Kidney epithelial cell (primary cell): ENCODE measurements around the gene ANKUB1. TPM values are rescaled to one million over a fixed set of nuclear protein-coding genes. Genes with fewer than 3 reads are reported as not detected.
"Not testable (repeated sequence)": the region's sequence is repeated elsewhere in the genome, so short reads cannot be mapped to it uniquely, and the experiment has no call there.

Source experiments
- DNase-seq: peaks from one replicate; pipeline ENCODE4 v3.0.0-alpha.2; 2010; ENCODE audit warnings: low read depth
- H3K27me3 ChIP-seq: 2 replicates; pipeline ENCODE4 v1.6.0; 2011; ENCODE audit warnings: low read length; ENCODE audit not compliant: control insufficient read depth, insufficient read depth
- H3K36me3 ChIP-seq: 2 replicates; pipeline ENCODE4 v1.5.1; 2011; ENCODE audit warnings: low read length; ENCODE audit not compliant: control insufficient read depth, insufficient read depth
- H3K4me3 ChIP-seq: 2 replicates; pipeline ENCODE4 v1.5.1; 2011; ENCODE audit warnings: low read depth, mild to moderate bottlenecking, control low read depth, low read length
- CTCF ChIP-seq: IDR thresholded peaks from 2 replicates; pipeline ENCODE4 v1.5.1; 2011; ENCODE audit warnings: mild to moderate bottlenecking, moderate library complexity, low read length, control low read depth, inconsistent platforms; ENCODE audit not compliant: insufficient read depth, poor library complexity, severe bottlenecking
- total RNA-seq: library from RNA; depleted of rRNA; stranded (reverse); fragments of >200 nt; gene quantifications from 2 replicates; pipeline ENCODE4 v1.2.3, GENCODE V29; 2015

ANKUB1 gene
- total RNA-seq, 1 donor from 2014 or later, result not detected

DNA sequence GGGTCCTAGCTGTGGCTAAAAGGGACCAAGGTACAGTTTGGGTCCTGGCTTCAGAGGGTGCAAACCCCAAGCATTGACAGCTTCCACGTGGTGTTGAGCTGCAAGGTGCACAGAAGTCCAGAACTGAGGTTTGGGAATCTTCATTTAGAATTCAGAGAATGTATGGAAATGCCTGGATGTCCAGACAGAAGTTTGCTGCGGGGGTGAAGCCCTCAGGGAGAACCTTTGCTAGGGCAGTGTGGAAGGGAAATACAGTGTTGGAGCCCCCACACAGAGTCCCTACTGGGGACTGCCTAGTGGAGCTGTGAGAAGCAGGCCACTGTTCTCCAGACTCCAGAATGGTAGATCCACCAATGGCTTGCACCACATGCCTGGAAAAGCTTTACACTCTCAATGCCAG is 38.5 kb upstream of the ANKUB1 start:
- H3K36me3 ChIP-seq, result no peaks in the 10 kb centered on the region
- H3K4me3 ChIP-seq, result no peak overlapping the region
- TF ChIP-seq CTCF, result no peak
- no peak for DNase-seq
- H3K27me3 ChIP-seq, result no peaks in the 10 kb centered on the region

- not testable (repeated sequence) for DNase-seq, H3K4me3 ChIP-seq, H3K36me3 ChIP-seq, H3K27me3 ChIP-seq
These were observed 37.3 kb upstream of the ANKUB1 start for GRCh38 chr3:149829631-149830030.

DNA sequence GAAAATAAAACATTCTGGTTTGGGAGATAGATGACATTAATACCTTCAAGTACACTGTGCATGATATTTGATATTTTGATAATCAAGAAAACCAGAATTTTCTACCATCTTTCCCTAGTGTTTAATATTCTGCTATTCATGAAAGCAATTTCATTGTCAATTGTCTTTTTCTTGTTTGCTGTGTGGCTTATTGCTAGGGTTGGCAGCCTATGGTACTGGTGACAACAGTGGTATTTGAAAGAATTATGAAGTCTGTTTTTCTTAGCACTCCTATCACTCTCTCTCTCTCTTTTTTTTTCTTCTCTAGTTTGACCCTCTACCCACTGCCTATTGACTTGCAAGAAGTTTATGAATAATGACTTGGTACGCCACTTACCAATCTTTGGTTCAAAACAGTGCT is 36.0 kb upstream of the ANKUB1 start:
- Histone ChIP-seq H3K4me3 (no peak overlapping the region), H3K27me3 (no peaks in the 10 kb centered on the region), H3K36me3 (no peaks in the 10 kb centered on the region)
- no peak for DNase-seq
- no peak for TF ChIP-seq CTCF

DNA sequence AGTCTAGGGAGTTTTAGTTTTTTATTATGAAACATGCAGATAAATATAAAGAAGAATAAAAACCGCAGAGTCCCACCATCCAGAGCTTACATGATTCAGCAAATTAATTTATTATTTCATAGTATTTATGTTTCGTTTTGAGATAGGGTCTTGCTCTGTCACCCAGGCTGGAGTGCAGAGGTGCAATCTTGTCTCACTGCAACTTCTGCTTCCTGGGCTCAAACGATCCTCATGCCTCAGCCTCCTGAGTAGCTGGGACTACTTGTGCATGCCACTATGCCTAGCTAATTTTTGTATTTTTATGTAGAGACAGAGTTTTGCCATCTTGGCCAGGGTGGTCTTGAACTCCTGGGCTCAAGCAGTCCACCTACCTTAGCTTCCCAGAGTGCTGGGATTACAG is 34.3 kb upstream of the ANKUB1 start:
- no peak for TF ChIP-seq CTCF
- DNase-seq, result no peak
- no peaks in the 10 kb centered on the region for H3K27me3 ChIP-seq
- no peak overlapping the region for H3K4me3 ChIP-seq
- H3K36me3 ChIP-seq, result no peaks in the 10 kb centered on the region

GRCh38 chr3:149820183-149820582 is 27.8 kb upstream of the ANKUB1 start:
- DNase-seq, result no peak

GRCh38 chr3:149819432-149819831 is 27.1 kb upstream of the ANKUB1 start:
- no peaks in the 10 kb centered on the region for H3K36me3 ChIP-seq
- no peaks in the 10 kb centered on the region for H3K27me3 ChIP-seq
- DNase-seq, result no peak
- no peak overlapping the region for H3K4me3 ChIP-seq
- TF ChIP-seq CTCF, result no peak

More at GRCh38 chr3:149820183-149820582, 27.8 kb upstream of the ANKUB1 start:
- Histone ChIP-seq H3K27me3 (no peaks in the 10 kb centered on the region), H3K36me3 (no peaks in the 10 kb centered on the region), H3K4me3 (no peak overlapping the region)
- TF ChIP-seq CTCF, result no peak
